ELF-1 (cell line): Measurements from ENCODE around the gene PRSS50.
"Not testable (repeated sequence)": the region's sequence is repeated elsewhere in the genome, so short reads cannot be mapped to it uniquely, and the experiment has no call there.

Experiments
- DNase-seq: peaks from one replicate; pipeline ENCODE4 v3.0.0-alpha.2; 2016; ENCODE audit warnings: low read depth, low spot score

PRSS50 gene

DNA sequence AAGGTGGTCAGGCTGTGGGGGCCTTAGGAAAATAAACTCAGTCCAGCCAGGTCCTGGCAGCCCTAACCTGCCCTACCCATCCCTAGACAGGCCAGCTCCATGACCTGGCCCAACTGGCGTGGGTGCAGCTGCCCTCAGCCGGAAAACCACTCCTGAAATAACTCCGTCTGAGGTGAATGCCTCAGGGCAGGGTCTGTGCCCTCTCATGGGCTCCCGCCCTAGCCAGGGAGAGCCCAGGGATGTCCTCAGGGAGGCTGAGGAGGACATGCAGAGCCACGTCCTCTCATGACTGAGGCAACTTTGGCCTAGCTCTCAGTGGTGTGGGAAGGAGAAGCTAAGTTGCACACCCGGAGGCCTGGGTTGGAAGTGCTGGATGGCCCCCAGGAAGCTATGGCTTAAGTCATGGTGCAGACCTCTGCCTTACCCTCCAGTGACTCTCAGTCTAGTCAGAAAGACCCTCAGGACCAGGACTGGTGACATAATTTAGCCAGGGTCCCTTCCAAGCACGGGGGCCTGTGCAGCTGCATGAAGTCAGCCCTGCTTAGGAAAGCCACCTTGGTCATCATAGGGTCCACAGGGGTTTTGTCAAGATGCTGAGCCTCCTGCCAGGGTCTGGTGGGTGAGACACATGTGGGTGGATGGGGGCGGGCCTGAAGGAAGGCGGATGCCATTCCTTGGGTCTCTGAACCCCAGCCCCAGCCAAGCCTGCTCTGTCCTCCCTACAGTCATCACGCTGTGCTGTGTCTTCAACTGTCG, 9.1 kb downstream of the PRSS50 start:
- no peak for DNase-seq

DNA sequence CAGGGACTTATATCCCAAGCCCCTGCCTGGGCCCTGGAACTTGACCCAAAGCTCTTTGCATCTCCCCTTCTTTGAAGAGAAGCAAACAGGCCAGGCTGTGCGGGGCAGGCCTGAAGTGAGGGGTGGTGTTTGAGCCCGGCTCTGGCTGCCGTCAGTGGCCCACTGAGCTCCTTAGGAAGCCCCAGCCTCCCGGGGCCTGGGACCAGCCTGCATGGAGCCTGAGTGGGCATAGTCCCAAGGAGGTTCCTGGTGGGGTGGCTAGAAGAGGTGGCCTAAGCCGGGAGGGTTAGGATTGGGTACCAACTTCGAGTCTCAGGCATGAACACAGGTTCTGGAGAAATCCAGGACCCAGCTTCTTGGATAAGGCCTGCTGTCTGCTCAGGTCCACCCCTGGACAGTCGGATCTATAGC, 10.1 kb downstream of the PRSS50 start:
- no peak for DNase-seq

DNA sequence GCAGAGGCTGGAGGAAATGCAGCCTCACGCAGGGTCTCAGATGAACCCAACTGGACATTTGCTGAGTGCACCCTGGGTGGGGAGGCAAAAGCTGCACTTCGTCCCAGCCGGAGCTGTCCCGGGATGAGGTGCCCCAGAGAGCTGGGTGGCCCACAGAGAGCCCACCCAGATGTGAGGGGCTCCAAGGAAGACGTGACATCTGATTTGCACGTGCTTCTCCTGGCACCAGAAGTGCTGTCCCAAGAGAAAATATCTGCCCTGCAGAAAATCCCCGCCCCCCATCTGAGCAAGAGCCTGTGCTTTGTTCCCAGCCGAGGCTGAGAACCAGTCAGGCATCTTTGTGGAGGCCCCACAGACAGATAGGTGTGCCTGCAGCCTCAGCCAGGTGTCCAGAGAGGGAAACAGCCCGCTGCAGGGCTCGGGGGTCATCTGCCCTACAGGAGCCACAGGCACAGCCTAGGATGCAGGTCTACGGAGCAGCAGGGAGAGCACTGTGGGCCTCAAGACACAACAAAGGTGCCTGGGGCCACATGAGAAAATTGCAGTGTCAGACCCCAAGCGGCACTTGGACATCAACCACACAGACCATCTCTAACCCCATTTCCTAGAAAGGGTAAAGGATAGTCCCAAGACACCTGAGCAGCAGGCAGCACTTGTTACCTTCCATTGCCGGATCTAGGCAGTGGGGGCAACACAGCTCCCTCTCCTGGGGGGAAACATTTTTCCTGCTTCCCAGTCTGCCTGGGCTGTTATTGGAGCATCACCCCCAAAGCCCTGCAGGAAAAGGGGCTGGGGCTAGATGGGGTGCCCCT, 10.7 kb downstream of the PRSS50 start:
- peak; percentile 44 for DNase-seq

DNA sequence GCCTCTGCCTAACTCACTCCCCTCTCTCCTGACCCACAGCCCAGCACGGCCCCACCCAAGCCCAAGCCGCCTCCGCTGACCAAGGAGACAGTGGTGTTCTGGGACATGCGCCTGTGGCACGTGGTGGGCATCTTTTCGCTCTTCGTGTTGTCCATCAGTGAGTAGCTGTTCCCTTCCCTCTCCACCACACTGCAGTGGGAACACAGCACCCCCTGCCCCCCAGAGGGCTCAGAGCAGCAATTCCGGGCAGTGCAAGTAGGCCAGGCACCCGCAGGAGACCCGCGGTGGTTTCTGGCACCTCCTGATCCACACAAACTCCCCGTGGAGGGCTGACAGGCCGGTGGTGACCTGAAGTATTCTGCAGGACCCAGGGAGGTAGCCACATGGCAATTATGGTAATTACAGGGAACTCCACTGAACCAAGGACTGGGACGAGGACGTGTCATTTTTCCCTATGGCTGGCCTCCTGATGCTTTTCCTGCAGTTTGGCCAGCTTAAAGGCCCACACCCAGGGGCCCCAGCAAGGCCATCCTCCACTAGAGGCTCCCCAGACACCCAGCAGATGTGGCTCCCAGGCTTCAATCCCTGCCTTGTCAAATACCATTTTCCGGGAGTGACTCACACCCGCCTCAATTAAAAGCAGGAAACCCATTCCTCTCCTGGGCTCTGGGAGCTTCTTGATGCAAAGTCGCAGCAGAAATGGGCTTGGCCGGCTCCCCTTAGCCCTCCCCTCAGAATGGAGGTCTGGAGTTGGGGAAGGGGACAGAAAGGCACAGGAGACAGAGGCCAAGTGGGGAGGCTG, 11.7 kb downstream of the PRSS50 start:
- DNase-seq: peak; percentile 74

DNA sequence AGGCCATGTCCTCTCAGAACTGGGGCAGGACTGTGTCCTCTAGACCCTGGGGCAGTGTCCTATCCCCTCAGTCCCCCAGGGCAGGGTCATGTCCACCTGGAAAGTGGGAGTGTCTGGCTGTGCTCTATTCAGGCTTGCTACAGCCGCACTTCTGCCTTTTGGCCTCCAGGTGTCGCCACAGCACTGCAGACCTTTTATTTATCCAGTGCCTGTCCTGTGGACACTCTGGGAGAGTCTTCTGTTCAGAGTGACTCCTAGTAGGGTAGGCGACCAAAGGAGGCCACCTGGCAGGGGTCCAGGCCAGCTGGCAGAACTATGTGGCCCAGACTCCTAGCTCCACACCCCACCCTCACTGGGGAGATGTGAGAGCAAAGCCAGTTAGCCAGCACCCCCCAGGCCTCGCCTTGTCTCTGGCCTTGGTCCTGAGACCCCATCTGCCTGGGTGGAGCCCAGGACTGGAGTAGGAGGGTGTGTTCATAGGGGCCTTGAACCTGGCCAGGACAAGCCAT, 12.6 kb downstream of the PRSS50 start:
- peak; percentile 91 for DNase-seq

DNA sequence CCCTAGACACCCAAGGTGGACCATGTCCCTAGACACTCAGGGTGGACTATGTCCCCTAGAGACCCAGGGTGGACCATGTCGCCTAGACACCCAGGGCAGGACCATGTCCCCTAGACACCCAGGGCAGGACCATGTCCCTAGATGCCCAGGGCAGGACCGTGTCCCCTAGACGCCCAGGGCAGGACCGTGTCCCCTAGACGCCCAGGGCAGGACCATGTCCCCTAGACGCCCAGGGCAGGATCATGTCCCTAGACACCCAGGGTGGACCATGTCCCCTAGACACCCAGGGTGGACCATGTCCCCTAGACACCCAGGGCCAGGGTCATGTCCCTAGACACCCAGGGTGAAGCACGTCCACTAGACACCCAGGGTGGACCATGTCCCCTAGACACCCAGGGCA, 13.3 kb downstream of the PRSS50 start:
- not testable (repeated sequence) for DNase-seq

DNA sequence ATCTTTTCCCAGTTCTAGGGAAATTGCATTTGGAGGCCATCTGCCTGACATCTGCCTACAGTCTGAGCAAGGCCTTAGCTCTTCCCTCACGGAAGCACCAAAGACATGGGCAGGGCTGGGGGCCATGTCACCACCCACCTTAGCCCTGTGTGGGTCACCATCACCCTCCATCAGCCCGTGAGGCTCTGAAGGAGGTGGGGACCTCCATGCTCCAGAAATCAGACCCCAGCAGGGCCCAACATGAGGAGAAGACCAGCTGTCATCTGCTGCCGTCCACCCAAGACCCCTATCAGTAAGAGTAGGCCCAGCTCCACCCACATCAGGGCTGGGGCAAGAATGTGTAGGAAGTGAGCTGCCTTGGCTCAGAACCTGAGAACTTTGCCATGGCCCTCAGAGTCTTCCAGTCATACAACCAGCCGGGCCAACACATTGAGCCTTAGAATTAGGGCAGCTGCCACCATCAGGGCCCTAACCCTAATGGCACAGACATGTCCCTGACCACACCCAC, 14.6 kb downstream of the PRSS50 start:
- DNase-seq: no peak

DNA sequence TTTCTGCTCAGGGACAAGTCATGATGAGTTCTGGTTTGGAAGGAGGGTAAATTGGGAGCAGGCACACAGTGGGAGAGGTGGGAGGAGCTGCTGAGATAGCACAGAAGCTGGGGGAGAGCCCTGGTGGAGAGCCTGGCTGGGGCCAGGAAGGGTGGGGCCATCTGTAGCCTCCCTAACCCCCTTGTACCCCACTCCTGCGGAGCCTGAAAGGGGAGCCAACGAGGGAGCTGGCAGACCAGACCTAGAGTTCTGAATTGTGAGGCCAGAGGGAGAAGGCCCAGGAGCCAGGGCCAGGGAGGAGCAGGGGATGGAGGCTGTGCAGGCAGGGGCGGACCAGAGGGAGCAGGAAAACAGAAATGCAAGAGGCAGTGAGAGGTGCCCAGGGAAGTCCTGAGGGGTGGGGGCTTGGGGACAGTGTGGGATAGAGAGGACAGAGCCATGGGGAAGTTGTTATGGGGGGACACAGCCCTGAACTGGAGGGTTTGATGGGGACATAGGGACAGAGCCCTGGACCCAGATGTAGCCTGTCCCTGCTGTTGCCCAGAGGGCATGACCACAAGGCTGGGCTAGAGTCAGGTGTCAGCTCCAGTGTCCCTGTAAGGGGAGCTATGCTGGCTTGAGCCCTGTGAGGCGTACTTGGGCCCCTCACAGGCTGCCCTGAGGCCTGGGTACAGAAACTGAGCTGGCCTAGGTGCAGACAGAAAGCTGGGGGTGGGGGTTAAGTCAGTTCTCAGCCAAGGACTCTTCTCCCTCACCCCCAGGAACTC, 15.2 kb downstream of the PRSS50 start:
- peak; percentile 26 for DNase-seq

DNA sequence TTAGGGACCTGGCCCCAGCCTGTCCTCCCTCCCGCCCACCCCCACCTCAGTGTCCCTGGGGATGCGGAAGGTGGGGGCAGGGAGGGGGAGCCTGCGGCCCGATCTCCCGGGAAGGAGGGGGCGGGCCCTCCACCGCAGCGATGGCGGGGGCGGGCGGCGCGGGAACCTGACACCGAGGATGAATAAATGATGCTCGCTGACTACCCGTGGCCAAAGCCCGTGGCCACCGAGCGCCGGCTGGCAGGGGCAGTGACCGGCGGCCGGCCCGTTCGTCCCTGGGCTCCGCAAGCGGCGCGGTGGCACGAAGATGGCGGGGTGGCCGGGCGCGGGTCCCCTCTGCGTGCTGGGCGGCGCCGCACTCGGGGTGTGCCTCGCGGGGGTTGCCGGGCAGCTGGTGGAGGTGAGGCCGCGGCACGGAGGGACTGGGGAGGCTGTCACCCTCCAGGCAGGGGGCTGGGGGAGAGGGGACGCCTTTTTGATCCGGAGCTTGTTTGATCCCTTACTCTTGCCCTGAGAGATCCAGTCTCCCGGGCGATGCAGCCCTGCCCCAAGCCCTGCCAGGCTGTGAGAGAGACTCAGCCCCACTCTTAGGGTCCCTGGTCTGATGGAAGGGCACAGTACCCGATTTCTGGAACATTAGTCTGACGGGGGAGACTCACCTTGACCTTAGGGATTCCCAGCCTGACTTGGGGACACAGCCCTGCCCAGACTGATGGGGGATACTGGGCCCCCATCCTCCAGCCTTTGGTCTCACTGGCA, 16.3 kb downstream of the PRSS50 start, which contains the start of gene TMIE:
TMIE (plus strand) TSS at position 212 of the 759 bp plus-strand sequence; CDS start at position 308, 96 bp downstream.
- DNase-seq: no peak

DNA sequence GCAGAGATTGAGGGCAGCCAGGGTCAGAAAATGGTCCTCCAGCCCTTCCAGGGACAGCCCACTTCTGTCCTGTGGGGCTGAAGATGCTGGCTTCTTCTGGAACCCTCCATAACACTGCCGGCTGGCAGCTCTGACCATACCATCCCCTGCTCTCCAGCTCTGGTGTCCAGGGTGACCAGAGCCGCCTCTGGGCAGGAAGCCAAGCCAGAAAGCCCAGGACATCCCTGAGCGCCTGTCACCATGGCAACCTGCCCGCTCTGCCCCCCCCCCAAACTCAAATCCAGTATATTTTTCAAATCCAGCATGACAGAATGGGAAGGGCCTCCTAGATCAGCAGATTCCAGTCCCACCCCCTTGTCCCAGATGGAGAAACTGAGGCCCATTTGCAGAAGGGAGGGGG, 16.9 kb downstream of the PRSS50 start:
- DNase-seq: no peak

DNA sequence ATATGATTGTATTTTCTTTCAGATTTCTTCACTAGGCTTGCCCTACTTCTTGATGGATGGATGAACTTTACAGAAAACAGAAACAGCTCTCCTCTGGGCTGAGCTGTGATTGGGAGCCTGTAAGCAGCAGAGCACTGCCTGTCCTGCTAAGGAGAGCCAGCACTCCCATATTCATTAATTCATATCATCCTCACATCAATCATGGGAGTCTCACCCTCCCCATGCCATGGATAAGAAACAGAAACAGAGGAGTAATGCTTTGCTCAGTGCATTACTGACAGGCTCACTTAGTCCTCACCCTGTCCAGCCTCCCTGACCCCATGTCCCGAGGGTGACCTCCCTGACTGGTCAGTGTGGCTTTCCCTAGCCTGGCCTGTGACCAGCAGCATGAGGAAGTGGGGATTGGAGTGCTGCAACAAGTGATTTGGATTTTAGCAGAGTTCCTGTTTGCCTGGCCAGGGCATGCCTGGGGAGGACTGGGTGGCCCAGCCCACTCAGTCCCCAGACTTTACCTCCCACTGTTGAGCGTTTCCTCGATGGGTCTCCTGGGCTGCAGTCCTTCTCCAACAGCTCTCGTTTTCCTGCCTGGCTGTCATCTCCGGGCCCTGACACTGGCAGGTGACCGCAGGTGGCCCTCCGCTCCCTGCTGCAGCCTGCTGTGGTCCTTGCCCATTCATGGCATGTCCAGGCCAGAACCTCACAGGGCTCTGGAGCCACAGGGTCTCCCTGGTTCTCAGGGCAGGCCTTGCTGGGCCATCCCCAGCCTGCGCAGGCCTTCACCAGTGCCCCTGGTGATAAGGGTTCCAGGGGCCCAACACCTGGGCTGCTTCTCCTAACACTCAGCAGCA, 17.8 kb downstream of the PRSS50 start:
- DNase-seq: no peak

DNA sequence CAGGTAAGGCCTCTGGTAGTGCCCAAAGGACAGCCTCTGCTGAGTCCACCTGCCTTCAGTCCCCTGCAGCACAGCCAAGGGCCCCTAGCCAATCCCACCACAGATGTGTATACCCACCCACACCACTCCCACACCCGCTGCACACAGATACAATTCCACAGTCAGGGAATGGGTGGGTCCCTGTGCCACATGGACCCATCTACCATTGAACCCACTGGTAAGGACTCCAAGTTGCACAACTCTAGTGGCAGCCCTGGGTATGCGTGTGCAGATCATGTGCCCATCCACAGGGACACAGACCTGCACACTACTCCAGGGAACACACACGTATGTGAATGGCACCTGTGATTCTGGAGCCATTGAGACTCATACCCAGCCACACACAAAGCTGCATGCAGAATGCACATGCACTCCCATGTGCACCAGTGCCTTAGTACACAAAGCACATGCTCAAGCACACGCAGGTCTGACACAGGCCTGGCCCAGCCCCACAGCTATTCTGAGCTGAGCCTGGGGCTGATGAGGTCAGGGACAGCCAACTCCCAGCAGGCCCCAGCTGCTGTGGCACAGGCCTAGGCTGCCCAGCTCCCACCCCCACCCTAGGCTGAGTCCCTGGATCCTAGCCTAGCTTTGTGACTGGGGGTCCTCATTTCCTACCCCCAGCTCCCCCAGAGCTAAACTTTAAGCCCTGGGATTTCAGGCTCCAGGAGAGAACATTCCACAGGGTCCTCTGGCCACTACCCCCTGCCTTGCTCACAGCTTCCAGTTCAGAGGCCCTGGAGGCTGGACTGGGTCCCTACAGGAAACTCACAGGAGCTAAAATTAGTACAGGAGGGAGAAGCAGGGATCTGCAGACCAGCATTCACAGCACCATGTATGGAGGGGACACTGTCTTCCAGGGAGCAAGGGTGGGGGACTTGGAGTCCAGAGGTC, 21.4 kb downstream of the PRSS50 start:
- DNase-seq: peak; percentile 40

DNA sequence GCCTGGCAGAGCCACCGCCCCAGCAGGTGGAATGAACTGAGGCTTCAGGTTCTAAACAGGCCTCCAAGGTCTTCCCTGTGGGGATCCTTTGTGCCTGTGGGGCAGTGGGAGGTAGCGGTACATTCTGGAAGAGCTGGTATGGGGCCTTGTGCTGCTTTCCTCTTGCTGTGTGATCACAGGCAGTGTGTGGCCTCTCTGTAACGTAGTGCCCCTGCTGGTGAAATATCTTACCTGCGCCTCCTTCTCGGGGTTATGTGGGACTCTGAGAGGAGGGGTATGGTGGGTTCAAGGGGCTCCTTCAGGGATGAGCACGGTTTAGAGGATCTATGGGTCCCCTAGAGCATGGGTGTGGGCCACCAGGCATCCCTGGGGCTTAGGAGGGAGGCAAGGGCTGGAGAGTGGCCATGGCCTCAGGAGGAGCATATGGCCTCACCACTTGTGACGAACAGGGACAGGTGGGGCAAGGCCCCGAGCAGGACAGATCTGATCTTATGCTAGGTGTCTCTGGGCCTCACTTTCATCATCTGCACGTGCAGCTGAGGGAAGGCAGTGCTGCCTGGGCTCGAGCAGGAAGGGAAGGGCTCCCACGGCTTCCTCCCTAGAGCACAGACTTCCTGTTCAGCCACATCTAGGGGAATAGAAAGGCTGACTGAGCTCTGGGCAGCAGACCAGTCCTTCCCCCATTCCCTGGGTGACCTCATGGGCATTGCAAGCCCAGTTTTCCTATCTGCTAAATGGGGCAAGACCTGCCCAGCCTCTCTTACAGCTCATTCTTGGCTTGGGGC, 22.3 kb downstream of the PRSS50 start:
- peak; percentile 79 for DNase-seq

DNA sequence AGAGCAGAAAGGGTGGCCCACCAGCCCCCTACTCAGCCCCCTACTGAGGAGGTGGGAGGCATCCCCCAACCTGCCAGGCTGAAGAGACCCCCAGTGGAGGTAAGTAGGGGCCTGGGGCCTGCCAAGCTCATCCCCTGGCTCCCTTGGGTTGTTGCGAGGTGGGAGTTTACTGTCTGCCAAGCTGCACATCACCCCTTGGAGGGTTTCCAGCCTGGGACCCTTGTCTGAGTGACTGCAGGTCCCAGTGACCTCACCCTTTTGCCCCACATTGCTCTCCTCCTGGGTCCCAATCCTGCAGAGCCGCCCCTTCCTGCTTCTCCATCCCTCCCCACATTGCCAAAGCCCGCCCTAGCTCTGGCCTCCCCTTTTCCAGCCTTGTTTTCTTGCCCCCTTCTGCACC, 23.1 kb downstream of the PRSS50 start:
- DNase-seq: no peak

DNA sequence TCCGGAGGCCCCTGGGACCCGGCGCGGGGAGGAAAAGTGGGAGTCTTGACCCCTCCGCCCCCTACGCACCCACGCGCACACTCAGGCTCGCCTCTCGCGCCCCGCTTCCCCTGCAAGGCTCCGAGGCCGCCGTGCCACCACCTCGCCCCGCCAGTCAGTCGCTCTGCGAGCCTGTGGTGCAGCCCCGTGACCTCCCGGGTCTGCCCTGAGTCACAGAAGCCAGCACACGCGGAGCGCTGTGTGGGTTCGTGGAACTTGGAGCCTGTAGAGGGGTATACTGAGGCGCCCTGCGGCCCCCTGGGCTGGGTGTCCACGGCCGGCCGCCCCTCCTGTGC, 23.8 kb downstream of the PRSS50 start:
- peak; percentile 27 for DNase-seq

DNA sequence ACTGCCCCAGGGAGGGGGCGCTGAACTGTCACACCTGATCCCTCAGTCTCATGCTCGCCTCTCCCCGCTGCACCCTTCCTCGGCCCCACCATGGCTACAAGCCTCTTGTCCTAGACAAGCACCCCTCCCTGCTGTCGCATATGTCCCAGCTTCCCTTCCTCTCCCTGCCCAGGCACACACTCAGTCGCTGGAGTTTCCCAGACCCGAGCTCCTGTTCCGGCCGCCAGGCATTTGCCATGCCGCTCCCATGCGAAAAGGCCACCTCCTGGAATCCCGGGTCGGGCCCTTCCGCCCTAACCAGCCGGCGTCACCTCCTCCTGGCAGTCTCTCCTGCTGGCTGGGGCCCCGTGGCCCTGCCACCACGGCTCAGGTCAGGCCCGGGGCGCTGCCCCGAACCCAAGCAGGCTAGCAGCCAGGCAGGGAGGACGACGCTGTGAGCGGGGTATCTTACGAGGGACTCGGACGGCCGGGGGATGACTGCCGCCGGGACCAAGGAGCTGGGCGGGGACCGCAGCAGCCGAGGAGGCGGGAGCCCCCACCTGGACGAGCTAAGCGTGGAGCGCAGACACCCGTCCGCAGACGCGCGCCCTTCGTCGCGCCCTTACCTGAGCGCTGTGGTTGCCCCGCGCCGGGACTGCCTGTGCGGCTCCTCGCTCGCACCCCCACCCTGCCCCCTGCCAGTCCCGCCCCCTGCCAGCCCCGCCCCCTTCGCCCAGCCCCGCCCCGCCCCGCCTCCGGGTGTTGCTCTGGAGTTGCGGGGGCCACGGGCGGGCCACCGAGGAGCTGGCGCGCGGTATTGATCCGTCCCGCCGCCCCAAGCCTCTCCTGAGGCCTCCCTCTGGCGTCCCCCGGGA, 24.4 kb downstream of the PRSS50 start, which contains the start of gene ALS2CL:
ALS2CL (minus strand) TSS at position 642 of the 854 bp plus-strand sequence. CDS start 4,239 bp downstream, outside the sequence.
- peak; percentile 75 for DNase-seq
